Lung (tissue), 12 donors: Measurements from ENCODE around the gene RAB37. TPM values are rescaled to one million over a fixed set of nuclear protein-coding genes. Genes with fewer than 3 reads are reported as not detected.

Source experiments
- ATAC-seq: fragments of 200-7000 bp; cut with Tn5 transposase; one replicate; pipeline ENCODE4 v1.9.1; 2020; ENCODE audit warnings: moderate number of reproducible peaks; ENCODE audit not compliant: insufficient read depth, low FRiP score
- DNase-seq, 3 donors: peaks; one replicate each; pipeline ENCODE4 v3.0.0-alpha.2; 2013 to 2017
- H3K27ac ChIP-seq, 2 donors: one replicate each; pipeline ENCODE4 v1.5.1; 2013; ENCODE audit warnings: mild to moderate bottlenecking in 2 of 2, moderate library complexity in 2 of 2, control low read depth in 1 of 2, inconsistent platforms in 1 of 2, low read depth in 1 of 2, low read length in 1 of 2
- H3K27me3 ChIP-seq, 3 donors: one replicate each; pipeline ENCODE4 v1.5.1; 2013; ENCODE audit warnings: low read length in 2 of 3; ENCODE audit not compliant: control insufficient read depth in 3 of 3, insufficient read depth in 3 of 3
- H3K36me3 ChIP-seq, 4 donors: one replicate each; pipeline ENCODE4 v1.5.1; 2013; ENCODE audit warnings: low read length in 4 of 4, mild to moderate bottlenecking in 1 of 4, moderate library complexity in 1 of 4; ENCODE audit not compliant: control insufficient read depth in 4 of 4, insufficient read depth in 4 of 4
- H3K4me1 ChIP-seq, 5 donors: one replicate each; pipeline ENCODE4 v1.5.1; 2013; ENCODE audit warnings: low read length in 5 of 5, mild to moderate bottlenecking in 2 of 5, moderate library complexity in 1 of 5; ENCODE audit not compliant: control insufficient read depth in 5 of 5, insufficient read depth in 5 of 5
- H3K4me3 ChIP-seq: one replicate; pipeline ENCODE4 v1.5.1; 2013; ENCODE audit warnings: mild to moderate bottlenecking, control low read depth, moderate library complexity
- H3K9ac ChIP-seq, 2 donors: one replicate each; pipeline ENCODE4 v1.5.1; 2013; ENCODE audit warnings: low read length in 2 of 2, control low read depth in 1 of 2; ENCODE audit not compliant: insufficient read depth in 1 of 2
- H3K9me3 ChIP-seq, 4 donors: one replicate each; pipeline ENCODE4 v1.5.1; 2013; ENCODE audit warnings: low read length in 3 of 4, mild to moderate bottlenecking in 1 of 4, moderate library complexity in 1 of 4; ENCODE audit not compliant: control insufficient read depth in 4 of 4, insufficient read depth in 3 of 4
- WGBS, 2 donors: extraction: QIAGEN DNeasy Blood & Tissue Kit; methylation state at CpG; one replicate each; pipeline ENCODE4 v1.1.7; 2013; 5-methylcytosine and 5-hydroxymethylcytosine counted together
- polyA plus RNA-seq, 2 donors: library from polyadenylated mRNA; stranded (reverse); fragments of 200-250 nt; gene quantifications; one replicate each; pipeline ENCODE4 v1.2.1, GENCODE V29; 2013
- total RNA-seq, 2 donors: library from RNA; depleted of rRNA in 1 of 2; stranded (reverse); fragments of >200 nt in 1 of 2; gene quantifications; one replicate each; pipeline ENCODE4 v1.2.1, GENCODE V29; 2014 to 2021
- TF ChIP-seq, protein P1 (sequence below): IDR thresholded peaks from 2 replicates; pipeline ENCODE4 v1.5.1; 2012; ENCODE audit warnings: mild to moderate bottlenecking; ENCODE audit errors: control extremely low read depth, extremely low read depth
- donor health status: control.
- donor health status: control.
- donor health status: Bipolar disorder and iron deficiency.
- donor health status: healthy.
- donor health status: DM: yes; HTN: yes; CAD: no.

RAB37 gene
- total and polyA plus RNA-seq, 4 donors = 3.2 to 7.3 (median 5.9) TPM

DNA sequence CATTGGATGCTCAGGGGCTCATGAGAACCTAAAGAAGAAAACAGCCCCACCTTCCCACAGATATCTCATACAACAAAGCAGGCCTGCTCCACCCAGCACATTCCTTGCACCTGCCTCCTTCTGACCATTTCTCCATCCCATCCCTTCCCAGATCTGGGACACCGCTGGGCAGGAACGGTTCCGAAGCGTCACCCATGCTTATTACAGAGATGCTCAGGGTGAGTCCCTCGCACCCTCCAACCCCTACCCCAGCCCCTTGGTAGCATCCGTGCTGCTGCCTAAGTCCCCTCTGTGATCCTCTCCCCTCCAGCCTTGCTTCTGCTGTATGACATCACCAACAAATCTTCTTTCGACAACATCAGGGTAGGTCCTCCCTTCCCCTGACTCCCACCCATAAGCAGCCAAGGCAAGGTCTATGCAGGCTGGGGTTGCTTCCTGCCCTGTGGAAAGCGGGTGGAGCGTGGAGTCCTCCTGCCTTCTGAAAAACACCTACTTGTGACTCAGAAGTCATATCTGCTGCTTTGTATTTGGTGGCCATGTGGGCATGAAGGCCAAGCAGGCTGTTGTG is 6.0 kb downstream of the RAB37 start:
- Histone ChIP-seq H3K36me3 (no peaks in the 10 kb centered on the region), H3K9ac (no peak overlapping the region), H3K27me3 (peaks cover 0 to 16% (median 0%) of the 10 kb centered on the region in 3 donors), H3K27ac (no peak overlapping the region), H3K9me3 (no peaks in the 10 kb centered on the region), H3K4me1 (peaks cover 0 to 51% (median 27%) of the 10 kb centered on the region in 5 donors), H3K4me3 (no peak overlapping the region)
- DNase-seq (no peak), ATAC-seq (no peak)
- TF ChIP-seq, protein P1, sequence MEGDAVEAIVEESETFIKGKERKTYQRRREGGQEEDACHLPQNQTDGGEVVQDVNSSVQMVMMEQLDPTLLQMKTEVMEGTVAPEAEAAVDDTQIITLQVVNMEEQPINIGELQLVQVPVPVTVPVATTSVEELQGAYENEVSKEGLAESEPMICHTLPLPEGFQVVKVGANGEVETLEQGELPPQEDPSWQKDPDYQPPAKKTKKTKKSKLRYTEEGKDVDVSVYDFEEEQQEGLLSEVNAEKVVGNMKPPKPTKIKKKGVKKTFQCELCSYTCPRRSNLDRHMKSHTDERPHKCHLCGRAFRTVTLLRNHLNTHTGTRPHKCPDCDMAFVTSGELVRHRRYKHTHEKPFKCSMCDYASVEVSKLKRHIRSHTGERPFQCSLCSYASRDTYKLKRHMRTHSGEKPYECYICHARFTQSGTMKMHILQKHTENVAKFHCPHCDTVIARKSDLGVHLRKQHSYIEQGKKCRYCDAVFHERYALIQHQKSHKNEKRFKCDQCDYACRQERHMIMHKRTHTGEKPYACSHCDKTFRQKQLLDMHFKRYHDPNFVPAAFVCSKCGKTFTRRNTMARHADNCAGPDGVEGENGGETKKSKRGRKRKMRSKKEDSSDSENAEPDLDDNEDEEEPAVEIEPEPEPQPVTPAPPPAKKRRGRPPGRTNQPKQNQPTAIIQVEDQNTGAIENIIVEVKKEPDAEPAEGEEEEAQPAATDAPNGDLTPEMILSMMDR = no peak
- 86 to 93% methylated on average over 9 of the region's 9 CpGs for WGBS, 2 donors

DNA sequence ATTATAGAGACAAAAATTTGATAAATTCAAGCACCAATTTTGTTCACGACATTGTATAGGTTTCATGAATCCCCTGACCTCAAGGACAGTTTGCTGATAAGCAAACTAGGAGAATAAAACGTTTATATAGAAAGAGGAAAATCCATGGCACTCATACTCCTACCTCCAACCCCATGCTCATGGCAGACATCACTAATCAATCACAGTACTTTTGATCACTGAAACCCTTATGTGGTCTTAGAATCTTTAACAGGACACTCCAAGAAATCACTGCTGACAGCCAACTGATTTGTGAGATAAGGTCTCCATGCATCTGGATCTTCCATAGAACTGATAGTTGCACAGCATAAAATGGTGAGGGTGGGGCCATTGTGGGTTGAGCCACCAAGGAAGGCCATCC is 6.7 kb downstream of the RAB37 start:
- H3K27ac ChIP-seq = no peak overlapping the region
- H3K27me3 ChIP-seq = peaks cover 0 to 14% (median 0%) of the 10 kb centered on the region in 3 donors
- no peaks in the 10 kb centered on the region for H3K36me3 ChIP-seq
- peaks cover 0 to 44% (median 27%) of the 10 kb centered on the region in 5 donors for H3K4me1 ChIP-seq
- ATAC-seq = no peak
- no peaks in the 10 kb centered on the region for H3K9me3 ChIP-seq
- no peak overlapping the region for H3K4me3 ChIP-seq
- DNase-seq = no peak
- TF ChIP-seq, protein P1 = no peak
- H3K9ac ChIP-seq = peak overlapping the region in 1 of 2 donors; percentile 34
- 58 to 86% methylated on average over 2 of the region's 2 CpGs for WGBS, 2 donors

GRCh38 chr17:74744349-74744713 is 7.3 kb downstream of the RAB37 start:
- no peak for DNase-seq
- peaks cover 0 to 38% (median 27%) of the 10 kb centered on the region in 5 donors for H3K4me1 ChIP-seq
- no peak for ATAC-seq
- H3K27me3 ChIP-seq = peaks cover 0 to 8% (median 0%) of the 10 kb centered on the region in 3 donors
- no peak overlapping the region for H3K27ac ChIP-seq
- H3K9me3 ChIP-seq = no peaks in the 10 kb centered on the region
- TF ChIP-seq, protein P1 = no peak
- H3K4me3 ChIP-seq = no peak overlapping the region
- peak overlapping the region in 1 of 2 donors; percentile 34 for H3K9ac ChIP-seq
- WGBS, 2 donors = 21 to 44% methylated on average over 2 of the region's 2 CpGs
- H3K36me3 ChIP-seq = no peaks in the 10 kb centered on the region
